Suprapubic skin (tissue), 3 donors: ENCODE measurements around the gene GFOD1.

Experiments
- CTCF ChIP-seq, 2 donors: fragments of 200-600 bp in 1 of 2; fragments of 450-650 bp in 1 of 2; sonication (generic) in 1 of 2; IDR thresholded peaks; one replicate each; pipeline ENCODE4 v1.5.1; 2016 to 2019; ENCODE audit warnings: antibody characterized with exemption in 2 of 2, mild to moderate bottlenecking in 1 of 2, moderate library complexity in 1 of 2
- EP300 ChIP-seq: sonication (generic); formaldehyde crosslinking; IDR thresholded peaks from one replicate; pipeline ENCODE4 v1.6.1; 2017; ENCODE audit warnings: antibody characterized with exemption
- POLR2A ChIP-seq, 2 donors: fragments of 450-650 bp; IDR thresholded peaks; one replicate each; pipeline ENCODE4 v1.6.1; 2017; ENCODE audit warnings: antibody characterized with exemption in 2 of 2, mild to moderate bottlenecking in 2 of 2, moderate library complexity in 2 of 2

DNA sequence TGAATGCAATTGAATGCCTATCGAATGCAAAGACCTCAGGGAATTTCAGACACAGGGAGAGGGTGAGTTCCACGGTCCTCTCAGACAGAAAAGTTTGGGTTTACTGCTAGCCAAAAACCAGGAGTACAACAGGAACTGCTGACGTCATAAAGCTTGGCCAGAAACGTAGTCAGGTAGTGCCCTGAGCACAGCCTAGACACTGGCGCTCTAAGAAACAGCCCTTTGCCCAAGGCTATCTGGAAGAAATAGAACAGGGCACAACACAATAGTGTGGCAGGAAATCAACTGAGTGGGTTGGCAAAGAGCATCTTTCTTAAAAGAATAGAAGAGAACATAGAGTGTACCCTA lies 58.0 kb downstream of the GFOD1 start:
- TF ChIP-seq CTCF (IDR thresholded peaks at IDR 0.05) (no peak), POLR2A (IDR thresholded peaks at IDR 0.05) (no peak), EP300 (no peak)
